Neutrophil (primary cell): ENCODE data around the gene ADD1.
"Not testable (repeated sequence)": the region's sequence is repeated elsewhere in the genome, so short reads cannot be mapped to it uniquely, and the experiment has no call there.

Experiments
- H3K27ac ChIP-seq: fragments of 200-600 bp; sonication (generic); 2 replicates; pipeline ENCODE4 v1.5.1; 2016; ENCODE audit warnings: mild to moderate bottlenecking, moderate library complexity
- H3K27me3 ChIP-seq: fragments of 200-600 bp; sonication (generic); 2 replicates; pipeline ENCODE4 v1.6.0; 2016; ENCODE audit warnings: mild to moderate bottlenecking
- H3K36me3 ChIP-seq: fragments of 200-600 bp; sonication (generic); 2 replicates; pipeline ENCODE4 v1.5.1; 2017
- H3K4me1 ChIP-seq, 2 experiments: fragments of 200-600 bp in 1 of 2; sonication (generic) in 1 of 2; 1 replicate in 1 of 2; 2 replicates in 1 of 2; pipeline versions ENCODE4 v1.5.1 to v1.6.1; 2013 to 2016; ENCODE audit warnings: low read depth in 1 of 2, low read length in 1 of 2, mild to moderate bottlenecking in 1 of 2, moderate library complexity in 1 of 2; ENCODE audit not compliant: control insufficient read depth in 1 of 2, insufficient read depth in 1 of 2
- H3K4me3 ChIP-seq, 2 experiments: fragments of 200-600 bp in 1 of 2; sonication (generic) in 1 of 2; 1 replicate in 1 of 2; 2 replicates in 1 of 2; pipeline ENCODE4 v1.5.1; 2013 to 2016; ENCODE audit warnings: low read depth in 1 of 2, low read length in 1 of 2, mild to moderate bottlenecking in 1 of 2, moderate library complexity in 1 of 2
- H3K9me3 ChIP-seq: fragments of 200-600 bp; sonication (generic); 2 replicates; pipeline ENCODE4 v1.5.1; 2016
- TF ChIP-seq, protein P1 (sequence below): fragments of 200-600 bp; sonication (generic); IDR thresholded peaks from 2 replicates; pipeline ENCODE4 v1.5.1; 2016; ENCODE audit warnings: antibody characterized with exemption

The ADD1 gene

DNA sequence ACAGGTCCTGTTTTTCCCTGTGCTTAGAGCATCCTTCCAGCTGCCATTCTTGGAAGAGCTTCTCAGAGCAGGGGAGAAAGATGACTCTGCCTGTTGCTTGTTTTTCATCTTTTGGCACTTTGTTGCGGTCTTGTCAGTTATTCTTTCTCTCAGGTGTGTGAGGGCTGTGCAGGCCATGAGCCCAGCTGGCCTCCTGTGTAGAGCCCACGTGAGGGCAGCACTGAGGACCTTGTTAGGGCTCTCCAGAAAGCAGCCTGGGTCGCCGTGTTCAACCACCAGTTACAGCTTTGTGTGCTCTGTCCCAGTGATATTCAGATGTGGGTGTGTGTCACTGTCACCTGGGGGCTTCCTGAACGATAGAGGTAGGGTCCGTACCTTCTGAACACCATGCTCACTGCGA lies 66.8 kb downstream of the ADD1 start:
- TF ChIP-seq, protein P1, sequence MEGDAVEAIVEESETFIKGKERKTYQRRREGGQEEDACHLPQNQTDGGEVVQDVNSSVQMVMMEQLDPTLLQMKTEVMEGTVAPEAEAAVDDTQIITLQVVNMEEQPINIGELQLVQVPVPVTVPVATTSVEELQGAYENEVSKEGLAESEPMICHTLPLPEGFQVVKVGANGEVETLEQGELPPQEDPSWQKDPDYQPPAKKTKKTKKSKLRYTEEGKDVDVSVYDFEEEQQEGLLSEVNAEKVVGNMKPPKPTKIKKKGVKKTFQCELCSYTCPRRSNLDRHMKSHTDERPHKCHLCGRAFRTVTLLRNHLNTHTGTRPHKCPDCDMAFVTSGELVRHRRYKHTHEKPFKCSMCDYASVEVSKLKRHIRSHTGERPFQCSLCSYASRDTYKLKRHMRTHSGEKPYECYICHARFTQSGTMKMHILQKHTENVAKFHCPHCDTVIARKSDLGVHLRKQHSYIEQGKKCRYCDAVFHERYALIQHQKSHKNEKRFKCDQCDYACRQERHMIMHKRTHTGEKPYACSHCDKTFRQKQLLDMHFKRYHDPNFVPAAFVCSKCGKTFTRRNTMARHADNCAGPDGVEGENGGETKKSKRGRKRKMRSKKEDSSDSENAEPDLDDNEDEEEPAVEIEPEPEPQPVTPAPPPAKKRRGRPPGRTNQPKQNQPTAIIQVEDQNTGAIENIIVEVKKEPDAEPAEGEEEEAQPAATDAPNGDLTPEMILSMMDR: no peak
- Histone ChIP-seq H3K36me3 (peaks cover 97% of the 10 kb centered on the region), H3K9me3 (no peaks in the 10 kb centered on the region), H3K4me1 (peaks cover 4 to 8% of the 10 kb centered on the region in 2 experiments), H3K27ac (no peak overlapping the region), H3K27me3 (no peaks in the 10 kb centered on the region), H3K4me3 (no peak overlapping the region)

DNA sequence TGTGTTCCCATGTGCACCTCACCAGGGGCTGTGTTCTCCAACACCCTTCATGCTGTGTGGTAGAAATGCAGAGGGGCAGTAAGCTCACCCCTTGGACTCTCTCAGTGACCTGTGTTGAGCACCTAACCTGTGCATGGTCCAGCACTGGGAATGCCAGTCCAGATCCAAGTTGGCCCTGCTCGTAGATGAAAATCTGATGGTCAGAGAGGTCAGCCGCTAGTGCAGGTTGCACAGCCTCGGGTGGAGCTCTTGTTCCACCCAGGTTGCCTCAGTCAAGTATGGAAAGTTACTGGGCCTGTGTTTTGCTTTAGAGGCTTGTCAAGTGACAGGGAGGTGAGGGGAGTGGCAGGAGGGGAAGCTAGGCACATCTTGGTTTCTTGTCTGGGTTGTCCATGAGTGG lies 68.2 kb downstream of the ADD1 start:
- Histone ChIP-seq H3K36me3 (peaks cover 97% of the 10 kb centered on the region), H3K27ac (no peak overlapping the region), H3K4me1 (peaks cover 4 to 8% of the 10 kb centered on the region in 2 experiments), H3K9me3 (no peaks in the 10 kb centered on the region), H3K27me3 (no peaks in the 10 kb centered on the region), H3K4me3 (no peak overlapping the region)
- TF ChIP-seq, protein P1: no peak

DNA sequence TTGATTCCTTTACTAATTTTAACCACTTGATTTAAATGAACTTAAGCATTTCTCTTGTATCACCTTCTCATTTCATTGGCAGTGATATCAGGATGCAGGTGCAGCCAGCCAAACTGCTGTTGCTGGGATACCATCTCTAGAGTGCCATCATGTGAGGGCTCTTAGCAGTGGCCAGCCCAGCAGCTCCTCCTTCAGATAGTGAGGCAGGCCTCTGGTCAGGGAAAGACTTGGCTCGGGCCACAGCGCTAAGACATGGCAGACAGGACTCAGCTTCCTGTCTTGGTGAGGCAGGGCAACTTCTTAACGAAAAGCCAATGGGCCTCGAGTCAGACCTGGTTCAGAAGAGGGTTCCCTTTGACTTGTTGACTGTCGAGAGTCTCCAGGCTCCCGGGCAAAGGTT lies 69.5 kb downstream of the ADD1 start:
- H3K36me3 ChIP-seq: peaks cover 92% of the 10 kb centered on the region
- TF ChIP-seq, protein P1: no peak
- no peaks in the 10 kb centered on the region for H3K27me3 ChIP-seq
- H3K4me1 ChIP-seq: peaks cover 4 to 8% of the 10 kb centered on the region in 2 experiments
- H3K9me3 ChIP-seq: no peaks in the 10 kb centered on the region
- H3K27ac ChIP-seq: no peak overlapping the region
- H3K4me3 ChIP-seq: no peak overlapping the region

DNA sequence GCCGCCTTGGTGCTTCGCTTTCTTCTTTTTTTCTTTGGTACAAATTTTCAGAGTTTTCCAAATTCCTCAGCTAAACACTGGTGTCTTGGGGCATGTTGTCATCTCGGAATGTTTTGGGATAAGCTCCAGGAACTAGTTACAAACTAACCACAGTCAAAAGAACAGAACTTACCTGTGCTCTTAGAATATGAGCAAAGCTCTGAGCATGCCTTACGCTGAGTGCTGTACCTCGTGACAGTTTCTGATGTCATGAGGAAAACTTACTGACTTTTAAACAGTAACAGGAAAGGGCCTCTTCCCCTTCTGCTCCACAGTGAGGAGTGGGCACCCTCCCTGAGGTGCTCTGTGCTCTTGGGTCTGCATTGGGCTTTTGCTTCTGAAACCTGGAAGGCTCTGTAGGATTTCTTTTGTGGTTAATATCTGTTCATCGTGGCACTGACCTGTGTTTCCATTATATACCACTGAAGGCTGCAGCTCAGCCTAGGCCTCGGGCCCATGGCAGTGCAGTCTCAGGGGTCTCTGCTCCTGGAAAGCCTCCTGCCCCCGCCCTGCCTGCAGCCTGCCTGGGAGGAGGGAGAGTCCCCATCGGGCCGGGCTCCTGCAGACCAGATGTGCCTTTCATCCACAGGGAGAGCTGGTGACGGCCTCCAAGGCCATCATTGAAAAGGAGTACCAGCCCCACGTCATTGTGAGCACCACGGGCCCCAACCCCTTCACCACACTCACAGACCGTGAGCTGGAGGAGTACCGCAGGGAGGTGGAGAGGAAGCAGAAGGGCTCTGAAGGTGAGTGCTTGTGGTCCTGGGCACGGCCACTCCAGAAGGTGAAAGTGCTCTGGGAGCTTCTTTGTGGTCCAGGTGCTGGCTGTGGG lies 70.8 kb downstream of the ADD1 start:
- Histone ChIP-seq H3K36me3 (peaks cover 83% of the 10 kb centered on the region), H3K27me3 (no peaks in the 10 kb centered on the region), H3K27ac (peak overlapping the region; percentile 57), H3K4me1 (peaks cover 4 to 8% of the 10 kb centered on the region in 2 experiments), H3K4me3 (no peak overlapping the region), H3K9me3 (no peaks in the 10 kb centered on the region)
- TF ChIP-seq, protein P1: no peak

DNA sequence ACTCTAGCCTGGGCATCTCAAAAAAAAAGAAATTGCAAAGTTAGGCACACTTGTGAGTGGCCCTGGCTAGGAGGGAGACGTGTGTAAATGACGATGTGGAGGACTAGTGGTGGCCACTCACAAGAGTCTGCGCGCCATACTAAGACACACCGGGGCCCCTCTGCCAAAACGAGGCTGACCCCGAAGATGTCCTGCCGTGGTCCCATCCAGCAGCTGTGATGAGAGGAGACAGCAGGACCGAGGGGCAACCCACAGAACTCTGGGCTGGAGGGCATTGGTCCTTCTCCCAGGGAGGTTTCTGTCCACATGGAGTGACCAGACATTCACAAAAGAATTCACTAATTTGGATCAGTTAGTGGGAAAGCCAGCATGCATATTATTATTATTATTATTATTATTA lies 72.1 kb downstream of the ADD1 start:
- TF ChIP-seq, protein P1: no peak
- Histone ChIP-seq H3K27me3 (no peaks in the 10 kb centered on the region), H3K4me1 (peaks cover 4 to 8% of the 10 kb centered on the region in 2 experiments), H3K4me3 (no peak overlapping the region), H3K9me3 (no peaks in the 10 kb centered on the region), H3K27ac (no peak overlapping the region), H3K36me3 (peaks cover 70% of the 10 kb centered on the region)

DNA sequence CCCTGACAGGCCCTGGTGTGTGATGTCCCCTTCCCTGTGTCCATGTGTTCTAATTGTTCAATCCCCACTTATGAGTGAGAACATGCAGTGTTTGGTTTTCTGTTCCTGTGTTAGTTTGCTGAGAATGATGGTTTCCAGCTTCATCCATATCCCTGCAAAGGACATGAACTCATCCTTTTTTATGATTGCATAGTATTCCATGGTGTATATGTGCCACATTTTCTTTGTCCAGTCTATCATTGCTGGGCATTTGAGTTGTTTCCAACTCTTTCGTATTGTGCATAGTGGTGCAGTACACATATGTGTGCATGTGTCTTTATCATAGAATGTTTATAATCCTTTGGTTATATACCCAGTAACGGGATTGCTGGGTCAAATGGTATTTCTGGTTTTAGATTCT lies 73.1 kb downstream of the ADD1 start:
- peaks cover 62% of the 10 kb centered on the region for H3K36me3 ChIP-seq
- not testable (repeated sequence) for H3K4me3 ChIP-seq, H3K27ac ChIP-seq, H3K9me3 ChIP-seq, H3K27me3 ChIP-seq, H3K4me1 ChIP-seq

DNA sequence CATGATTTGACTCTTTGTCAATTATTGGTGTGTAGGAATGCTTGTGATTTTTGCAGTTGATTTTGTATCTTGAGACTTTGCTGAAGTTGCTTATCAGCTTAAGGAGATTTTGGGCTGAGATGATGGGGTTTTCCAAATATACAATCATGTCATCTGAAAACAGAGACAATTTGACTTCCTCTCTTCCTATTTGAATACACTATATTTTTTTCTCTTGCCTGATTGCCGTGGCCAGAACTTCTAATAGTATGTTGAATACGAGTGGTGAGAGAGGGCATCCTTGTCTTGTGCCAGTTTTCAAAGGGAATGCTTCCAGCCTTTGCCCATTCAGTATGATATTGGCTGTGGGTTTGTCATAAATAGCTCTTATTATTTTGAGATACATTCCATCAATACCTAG lies 74.7 kb downstream of the ADD1 start:
- peaks cover 61% of the 10 kb centered on the region for H3K36me3 ChIP-seq
- H3K4me3 ChIP-seq, H3K9me3 ChIP-seq, H3K27me3 ChIP-seq, H3K27ac ChIP-seq: not testable (repeated sequence)
- H3K4me1 ChIP-seq: peaks cover 14 to 16% of the 10 kb centered on the region in 2 experiments

DNA sequence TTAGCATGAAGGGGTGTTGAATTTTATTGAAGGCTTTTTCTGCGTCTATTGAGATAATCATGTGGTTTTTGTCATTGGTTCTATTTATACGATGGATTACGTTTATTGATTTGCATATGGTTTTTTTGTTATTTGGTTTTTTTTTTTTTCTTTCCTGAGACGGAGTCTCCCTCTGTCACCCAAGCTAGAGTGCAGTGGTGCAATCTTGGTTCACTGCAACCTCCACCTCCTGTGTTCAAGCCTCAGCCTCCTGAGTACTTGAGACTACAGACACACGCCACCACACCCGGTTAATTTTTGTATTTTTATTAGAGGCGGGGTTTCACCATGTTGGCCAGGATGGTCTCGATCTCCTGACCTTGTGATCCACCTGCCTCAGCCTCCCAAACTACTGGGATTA lies 75.1 kb downstream of the ADD1 start:
- H3K4me3 ChIP-seq, H3K9me3 ChIP-seq, H3K27me3 ChIP-seq, H3K27ac ChIP-seq: not testable (repeated sequence)
- Histone ChIP-seq H3K4me1 (peaks cover 15 to 17% of the 10 kb centered on the region in 2 experiments), H3K36me3 (peaks cover 61% of the 10 kb centered on the region)
